HCT116 (cell line): Measurements from ENCODE around the gene DPPA4. TPM values are rescaled to one million over a fixed set of nuclear protein-coding genes. Genes with fewer than 3 reads are reported as not detected.

Source experiments
- ATAC-seq: fragments of 200-7000 bp; cut with Tn5 transposase; 2 replicates; pipeline ENCODE4 v1.9.1; 2020; ENCODE audit warnings: mild to moderate bottlenecking, moderate library complexity
- BruUV-seq: library from RNA; stranded (reverse); fragments of 400-500 nt; replicated peaks from 2 replicates; lab custom pipeline; 2021; lab: Mats Ljungman, UMichigan
- CTCF ChIA-PET: fragments of 300-600 bp; sonication (Branson Sonifier 250); formaldehyde crosslinking; loops from one replicate; lab custom pipeline; 2021; ENCODE audit warnings: antibody characterized with exemption; lab: Charles Lee
- POLR2A ChIA-PET: fragments of 300-600, 350-600 bp; sonication (Branson Sonifier 250); formaldehyde crosslinking; loops from one replicate; lab custom pipeline; 2021; ENCODE audit warnings: antibody characterized with exemption; lab: Charles Lee
- RAD21 ChIA-PET, 2 experiments: fragments of 300-600 bp; sonication (Branson Sonifier 250); formaldehyde crosslinking; loops; one replicate each; lab custom pipeline; 2023; ENCODE audit warnings: low total read pairs in 2 of 2; ENCODE audit not compliant: uncharacterized antibody in 2 of 2, unreplicated experiment in 2 of 2, low non-redundant PET in 1 of 2; lab: Charles Lee
- DNase-seq: peaks from one replicate; pipeline ENCODE4 v3.0.0-alpha.2; 2010; ENCODE audit warnings: low read depth, low spot score
- H2AFZ ChIP-seq: fragments of 200-600 bp; shearing (Covaris generic), sonication (generic); 2 replicates; pipeline ENCODE4 v1.6.1; 2017; ENCODE audit warnings: low read depth, mixed run types, mixed read lengths, antibody characterized with exemption, low read length; ENCODE audit not compliant: poor library complexity, severe bottlenecking
- H3K27ac ChIP-seq: 2 replicates; pipeline ENCODE4 v1.5.1; 2012; ENCODE audit warnings: low read depth, low read length
- H3K27me3 ChIP-seq: fragments of 200-600 bp; sonication (generic); 2 replicates; pipeline ENCODE4 v1.6.1; 2016; ENCODE audit warnings: mixed run types, low read length, mixed read lengths; ENCODE audit not compliant: insufficient read depth
- H3K36me3 ChIP-seq, 2 experiments: fragments of 200-500 bp in 1 of 2; fragments of 200-600 bp in 1 of 2; sonication (Bioruptor generic) in 1 of 2; sonication (generic) in 1 of 2; 2 replicates each; pipeline versions ENCODE4 v1.5.1 to v1.6.1; 2014 to 2016; ENCODE audit warnings: low read length in 2 of 2, inconsistent platforms in 1 of 2, mixed read lengths in 1 of 2, mixed run types in 1 of 2; ENCODE audit not compliant: insufficient read depth in 2 of 2, control insufficient read depth in 1 of 2
- H3K4me1 ChIP-seq, 2 experiments: fragments of 200-600 bp in 1 of 2; sonication (generic) in 1 of 2; 2 replicates each; pipeline versions ENCODE4 v1.5.1 to v1.6.1; 2012 to 2017; ENCODE audit warnings: low read length in 2 of 2, inconsistent platforms in 1 of 2, mild to moderate bottlenecking in 1 of 2, mixed read lengths in 1 of 2, mixed run types in 1 of 2, moderate library complexity in 1 of 2; ENCODE audit not compliant: insufficient read depth in 2 of 2, control insufficient read depth in 1 of 2
- H3K4me2 ChIP-seq: fragments of 200-600 bp; sonication (generic); 2 replicates; pipeline ENCODE4 v1.6.1; 2017; ENCODE audit warnings: mixed run types, low read length, mixed read lengths
- H3K4me3 ChIP-seq, 2 experiments: fragments of 200-600 bp in 1 of 2; sonication (generic) in 1 of 2; replicated peaks in 1 of 2; 2 replicates each; pipeline ENCODE4 v1.5.1; 2011 to 2016; ENCODE audit warnings: low read length in 2 of 2, control low read depth in 1 of 2, low read depth in 1 of 2, mild to moderate bottlenecking in 1 of 2, mixed read lengths in 1 of 2, mixed run types in 1 of 2
- H3K79me2 ChIP-seq: fragments of 200-600 bp; sonication (generic); 2 replicates; pipeline ENCODE4 v1.6.1; 2017; ENCODE audit warnings: mild to moderate bottlenecking, mixed run types, low read length, moderate library complexity, mixed read lengths; ENCODE audit not compliant: insufficient read depth
- H3K9ac ChIP-seq: fragments of 200-600 bp; sonication (generic); 2 replicates; pipeline ENCODE4 v1.6.1; 2016; ENCODE audit warnings: low read length, mixed read lengths
- H3K9me2 ChIP-seq: fragments of 200-600 bp; sonication (generic), shearing (Covaris generic); 2 replicates; pipeline ENCODE4 v1.6.1; 2017; ENCODE audit warnings: mixed run types, mild to moderate bottlenecking, moderate library complexity; ENCODE audit not compliant: insufficient read depth
- H3K9me3 ChIP-seq, 2 experiments: fragments of 200-500 bp in 1 of 2; fragments of 200-600 bp in 1 of 2; sonication (Bioruptor generic) in 1 of 2; sonication (generic) in 1 of 2; 2 replicates each; pipeline ENCODE4 v1.6.1; 2014 to 2017; ENCODE audit warnings: low read length in 2 of 2, mixed read lengths in 2 of 2, inconsistent platforms in 1 of 2, low read depth in 1 of 2, mild to moderate bottlenecking in 1 of 2, mixed run types in 1 of 2, moderate library complexity in 1 of 2; ENCODE audit not compliant: control insufficient read depth in 1 of 2, insufficient read depth in 1 of 2
- H4K20me1 ChIP-seq: fragments of 200-600 bp; sonication (generic), shearing (Covaris generic); 2 replicates; pipeline ENCODE4 v1.6.1; 2017; ENCODE audit warnings: mixed run types, mild to moderate bottlenecking, moderate library complexity; ENCODE audit not compliant: insufficient read depth
- CBX3 ChIP-seq: IDR thresholded peaks from 2 replicates; pipeline ENCODE4 v1.6.1; 2012; ENCODE audit warnings: low read depth
- EGR1 ChIP-seq: IDR thresholded peaks from 2 replicates; pipeline ENCODE4 v1.6.1; 2012; ENCODE audit warnings: low read depth
- ELF1 ChIP-seq: IDR thresholded peaks from 2 replicates; pipeline ENCODE4 v1.6.1; 2012; ENCODE audit warnings: low read depth, borderline replicate concordance
- EZH2 ChIP-seq: fragments of 200-600 bp; sonication (generic); IDR thresholded peaks from 2 replicates; pipeline ENCODE4 v1.6.1; 2017; ENCODE audit warnings: antibody characterized with exemption, mixed run types
- FOSL1 ChIP-seq: IDR thresholded peaks from 2 replicates; pipeline ENCODE4 v1.6.1; 2012; ENCODE audit warnings: low read depth
- JUND ChIP-seq: IDR thresholded peaks from 2 replicates; pipeline ENCODE4 v1.6.1; 2012
- POLR2A ChIP-seq: IDR thresholded peaks from 2 replicates; pipeline ENCODE4 v1.7.0; 2011; ENCODE audit warnings: borderline replicate concordance; ENCODE audit not compliant: insufficient read depth, insufficient read length; ENCODE audit errors: extremely low read depth
- POLR2AphosphoS5 ChIP-seq: IDR thresholded peaks from 2 replicates; pipeline ENCODE4 v1.6.1; 2011; ENCODE audit warnings: mild to moderate bottlenecking, low read depth, low read length, moderate library complexity
- RAD21 ChIP-seq: IDR thresholded peaks from 2 replicates; pipeline ENCODE4 v1.6.1; 2012; ENCODE audit warnings: low read depth, mild to moderate bottlenecking
- SIN3A ChIP-seq: IDR thresholded peaks from 2 replicates; pipeline ENCODE4 v1.6.1; 2012; ENCODE audit warnings: low read depth
- SP1 ChIP-seq: IDR thresholded peaks from 2 replicates; pipeline ENCODE4 v1.6.1; 2012; ENCODE audit warnings: low read depth
- SRF ChIP-seq: IDR thresholded peaks from 2 replicates; pipeline ENCODE4 v1.6.1; 2012; ENCODE audit warnings: low read depth
- TCF7L2 ChIP-seq: IDR thresholded peaks from 2 replicates; pipeline ENCODE4 v1.7.0; 2011; ENCODE audit warnings: borderline replicate concordance, inconsistent platforms; ENCODE audit not compliant: insufficient read depth, insufficient read length; ENCODE audit errors: extremely low read depth
- ZFX ChIP-seq: fragments of 450-650 bp; IDR thresholded peaks from 2 replicates; pipeline ENCODE4 v1.6.1; 2017
- ZNF274 ChIP-seq: fragments of 200-500 bp; sonication (Bioruptor generic); IDR thresholded peaks from 2 replicates; pipeline ENCODE4 v1.6.1; 2014; ENCODE audit warnings: mild to moderate bottlenecking, low read depth, low read length, inconsistent platforms
- intact Hi-C: fragments of 100-400 bp; cut with micrococcal nuclease; formaldehyde crosslinking; loops from 2 replicates; pipeline ENCODE4 v1.10.0; 2022
- total RNA-seq: library from RNA; stranded (reverse); gene quantifications from one replicate; pipeline ENCODE4 v1.2.1, GENCODE V29; 2021; ENCODE audit not compliant: unreplicated experiment
- TF ChIP-seq, protein P1 (sequence below): IDR thresholded peaks from 2 replicates; pipeline ENCODE4 v1.6.1; 2012
- TF ChIP-seq, protein P2 (sequence below): IDR thresholded peaks from 2 replicates; pipeline ENCODE4 v1.6.1; 2012
- TF ChIP-seq, protein P3 (sequence below): IDR thresholded peaks from 2 replicates; pipeline ENCODE4 v1.6.1; 2011; ENCODE audit warnings: mild to moderate bottlenecking, low read length, moderate library complexity; ENCODE audit not compliant: insufficient replicate concordance; ENCODE audit errors: extremely low read depth
- TF ChIP-seq, protein P4 (sequence below), 3 experiments: fragments of 200-600 bp in 1 of 3; sonication (generic) in 1 of 3; IDR thresholded peaks in 2 of 3; conservative IDR thresholded peaks in 1 of 3; 2 replicates each; pipeline ENCODE4 v1.5.1; 2012 to 2017; ENCODE audit warnings: low read depth in 2 of 3, low read length in 2 of 3, antibody characterized with exemption in 1 of 3, borderline replicate concordance in 1 of 3, control low read depth in 1 of 3, mild to moderate bottlenecking in 1 of 3, mixed read lengths in 1 of 3, mixed run types in 1 of 3, moderate library complexity in 1 of 3; ENCODE audit not compliant: insufficient read depth in 1 of 3
- TF ChIP-seq, protein P5 (sequence below): IDR thresholded peaks from 2 replicates; pipeline ENCODE4 v1.6.1; 2012; ENCODE audit warnings: low read depth

Gene DPPA4
- total RNA-seq, 1 experiment from 2014 or later, result 0.27 TPM

DNA sequence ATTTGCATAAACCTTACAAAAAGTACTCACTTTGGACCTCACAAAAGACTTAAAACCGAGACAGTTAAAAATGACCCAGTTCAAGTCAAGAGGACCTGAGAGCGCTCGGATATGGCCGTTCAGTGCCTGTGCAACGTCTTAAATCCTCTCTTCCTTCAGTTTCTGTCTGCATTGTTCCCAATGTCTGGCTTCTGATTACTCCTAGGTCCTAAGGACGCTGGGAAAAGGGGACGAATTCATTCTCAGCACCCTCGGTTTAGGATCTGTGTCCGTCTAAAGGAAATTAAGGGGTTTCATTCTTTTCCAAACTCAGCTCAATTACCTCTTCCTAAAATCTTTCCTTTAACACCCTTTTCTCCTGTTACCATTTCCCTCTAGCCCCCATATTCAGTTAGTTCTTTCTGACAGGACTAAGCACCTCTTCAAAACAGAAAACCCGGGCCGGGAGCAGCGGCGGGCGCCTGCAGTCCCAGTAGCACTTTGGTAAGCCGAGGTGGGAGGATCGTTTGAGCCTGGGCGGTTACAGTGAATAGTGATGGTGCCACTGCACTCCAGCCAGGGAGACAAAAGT, 970 bp downstream of the DPPA4 start:
- Histone ChIP-seq H3K9me3 (no peaks in the 10 kb centered on the region), H3K27ac (no peak overlapping the region), H3K4me1 (no peaks in the 10 kb centered on the region), H3K79me2 (no peaks in the 10 kb centered on the region), H2AFZ (no peak overlapping the region), H3K4me3 (no peak overlapping the region), H3K4me2 (no peak overlapping the region), H3K27me3 (no peaks in the 10 kb centered on the region), H4K20me1 (no peaks in the 10 kb centered on the region), H3K36me3 (no peaks in the 10 kb centered on the region), H3K9me2 (no peaks in the 10 kb centered on the region), H3K9ac (no peak overlapping the region)
- DNase-seq, result no peak
- RAD21 ChIA-PET, result no interaction called here
- TF ChIP-seq, protein P1, sequence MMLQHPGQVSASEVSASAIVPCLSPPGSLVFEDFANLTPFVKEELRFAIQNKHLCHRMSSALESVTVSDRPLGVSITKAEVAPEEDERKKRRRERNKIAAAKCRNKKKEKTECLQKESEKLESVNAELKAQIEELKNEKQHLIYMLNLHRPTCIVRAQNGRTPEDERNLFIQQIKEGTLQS, result no peak
- TF ChIP-seq FOSL1 (no peak), EZH2 (no peak), EGR1 (no peak), RAD21 (no peak), POLR2AphosphoS5 (no peak), ZNF274 (no peak), CBX3 (no peak), SRF (no peak), SP1 (no peak), TCF7L2 (no peak), ELF1 (no peak), SIN3A (no peak), ZFX (no peak), JUND (no peak), POLR2A (no peak)
- TF ChIP-seq, protein P2, sequence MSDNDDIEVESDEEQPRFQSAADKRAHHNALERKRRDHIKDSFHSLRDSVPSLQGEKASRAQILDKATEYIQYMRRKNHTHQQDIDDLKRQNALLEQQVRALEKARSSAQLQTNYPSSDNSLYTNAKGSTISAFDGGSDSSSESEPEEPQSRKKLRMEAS, result no peak
- TF ChIP-seq, protein P3, sequence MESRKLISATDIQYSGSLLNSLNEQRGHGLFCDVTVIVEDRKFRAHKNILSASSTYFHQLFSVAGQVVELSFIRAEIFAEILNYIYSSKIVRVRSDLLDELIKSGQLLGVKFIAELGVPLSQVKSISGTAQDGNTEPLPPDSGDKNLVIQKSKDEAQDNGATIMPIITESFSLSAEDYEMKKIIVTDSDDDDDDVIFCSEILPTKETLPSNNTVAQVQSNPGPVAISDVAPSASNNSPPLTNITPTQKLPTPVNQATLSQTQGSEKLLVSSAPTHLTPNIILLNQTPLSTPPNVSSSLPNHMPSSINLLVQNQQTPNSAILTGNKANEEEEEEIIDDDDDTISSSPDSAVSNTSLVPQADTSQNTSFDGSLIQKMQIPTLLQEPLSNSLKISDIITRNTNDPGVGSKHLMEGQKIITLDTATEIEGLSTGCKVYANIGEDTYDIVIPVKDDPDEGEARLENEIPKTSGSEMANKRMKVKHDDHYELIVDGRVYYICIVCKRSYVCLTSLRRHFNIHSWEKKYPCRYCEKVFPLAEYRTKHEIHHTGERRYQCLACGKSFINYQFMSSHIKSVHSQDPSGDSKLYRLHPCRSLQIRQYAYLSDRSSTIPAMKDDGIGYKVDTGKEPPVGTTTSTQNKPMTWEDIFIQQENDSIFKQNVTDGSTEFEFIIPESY, result no peak
- TF ChIP-seq, protein P4, sequence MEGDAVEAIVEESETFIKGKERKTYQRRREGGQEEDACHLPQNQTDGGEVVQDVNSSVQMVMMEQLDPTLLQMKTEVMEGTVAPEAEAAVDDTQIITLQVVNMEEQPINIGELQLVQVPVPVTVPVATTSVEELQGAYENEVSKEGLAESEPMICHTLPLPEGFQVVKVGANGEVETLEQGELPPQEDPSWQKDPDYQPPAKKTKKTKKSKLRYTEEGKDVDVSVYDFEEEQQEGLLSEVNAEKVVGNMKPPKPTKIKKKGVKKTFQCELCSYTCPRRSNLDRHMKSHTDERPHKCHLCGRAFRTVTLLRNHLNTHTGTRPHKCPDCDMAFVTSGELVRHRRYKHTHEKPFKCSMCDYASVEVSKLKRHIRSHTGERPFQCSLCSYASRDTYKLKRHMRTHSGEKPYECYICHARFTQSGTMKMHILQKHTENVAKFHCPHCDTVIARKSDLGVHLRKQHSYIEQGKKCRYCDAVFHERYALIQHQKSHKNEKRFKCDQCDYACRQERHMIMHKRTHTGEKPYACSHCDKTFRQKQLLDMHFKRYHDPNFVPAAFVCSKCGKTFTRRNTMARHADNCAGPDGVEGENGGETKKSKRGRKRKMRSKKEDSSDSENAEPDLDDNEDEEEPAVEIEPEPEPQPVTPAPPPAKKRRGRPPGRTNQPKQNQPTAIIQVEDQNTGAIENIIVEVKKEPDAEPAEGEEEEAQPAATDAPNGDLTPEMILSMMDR (IDR thresholded peaks at IDR 0.05 in 2 of 3, conservative IDR thresholded peaks at IDR 0.05 in 1 of 3; ENCODE audit: borderline replicate concordance in 1 of 3, insufficient read depth in 1 of 3, low read depth in 2 of 3, low read length in 2 of 3), result no peak
- TF ChIP-seq, protein P5, sequence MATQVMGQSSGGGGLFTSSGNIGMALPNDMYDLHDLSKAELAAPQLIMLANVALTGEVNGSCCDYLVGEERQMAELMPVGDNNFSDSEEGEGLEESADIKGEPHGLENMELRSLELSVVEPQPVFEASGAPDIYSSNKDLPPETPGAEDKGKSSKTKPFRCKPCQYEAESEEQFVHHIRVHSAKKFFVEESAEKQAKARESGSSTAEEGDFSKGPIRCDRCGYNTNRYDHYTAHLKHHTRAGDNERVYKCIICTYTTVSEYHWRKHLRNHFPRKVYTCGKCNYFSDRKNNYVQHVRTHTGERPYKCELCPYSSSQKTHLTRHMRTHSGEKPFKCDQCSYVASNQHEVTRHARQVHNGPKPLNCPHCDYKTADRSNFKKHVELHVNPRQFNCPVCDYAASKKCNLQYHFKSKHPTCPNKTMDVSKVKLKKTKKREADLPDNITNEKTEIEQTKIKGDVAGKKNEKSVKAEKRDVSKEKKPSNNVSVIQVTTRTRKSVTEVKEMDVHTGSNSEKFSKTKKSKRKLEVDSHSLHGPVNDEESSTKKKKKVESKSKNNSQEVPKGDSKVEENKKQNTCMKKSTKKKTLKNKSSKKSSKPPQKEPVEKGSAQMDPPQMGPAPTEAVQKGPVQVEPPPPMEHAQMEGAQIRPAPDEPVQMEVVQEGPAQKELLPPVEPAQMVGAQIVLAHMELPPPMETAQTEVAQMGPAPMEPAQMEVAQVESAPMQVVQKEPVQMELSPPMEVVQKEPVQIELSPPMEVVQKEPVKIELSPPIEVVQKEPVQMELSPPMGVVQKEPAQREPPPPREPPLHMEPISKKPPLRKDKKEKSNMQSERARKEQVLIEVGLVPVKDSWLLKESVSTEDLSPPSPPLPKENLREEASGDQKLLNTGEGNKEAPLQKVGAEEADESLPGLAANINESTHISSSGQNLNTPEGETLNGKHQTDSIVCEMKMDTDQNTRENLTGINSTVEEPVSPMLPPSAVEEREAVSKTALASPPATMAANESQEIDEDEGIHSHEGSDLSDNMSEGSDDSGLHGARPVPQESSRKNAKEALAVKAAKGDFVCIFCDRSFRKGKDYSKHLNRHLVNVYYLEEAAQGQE, result no peak
- CTCF ChIA-PET, result no interaction called here
- no peak for ATAC-seq
- POLR2A ChIA-PET, result no interaction called here
- intact Hi-C loops, result no loop called here
- BruUV-seq, result no TSS peak
